ENCODE results near the gene MED13L. TPM values are rescaled to one million over a fixed set of nuclear protein-coding genes. Genes with fewer than 3 reads are reported as not detected.

The MED13L gene
- total and polyA plus RNA-seq, 3 donors from 2014 or later = 56.4 to 173 (median 133) TPM

GRCh38 chr12:116169071-116169470 is 108.4 kb downstream of the MED13L start:
- no peak overlapping the region for H3K4me3 ChIP-seq
- no peak overlapping the region for H3K27ac ChIP-seq
- DNase-seq = no peak
- H3K36me3 ChIP-seq (ENCODE audit: low read depth, missing control alignments) = no peaks in the 10 kb centered on the region
- TF ChIP-seq POLR2A (IDR thresholded peaks at IDR 0.05) = no peak
- TF ChIP-seq CTCF (IDR thresholded peaks at IDR 0.05) = no peak
- peaks cover 8% of the 10 kb centered on the region for H3K4me1 ChIP-seq
- H3K9me3 ChIP-seq = no peaks in the 10 kb centered on the region
- intact Hi-C loops (cut with DNase I; ENCODE audit: low total_unique reads) = no loop called here
- no peaks in the 10 kb centered on the region for H3K27me3 ChIP-seq
- 98 to 100% methylated on average over 1 of the region's 1 CpG for WGBS, 2 donors

- H3K4me3 ChIP-seq = no peak overlapping the region
- H3K9me3 ChIP-seq = no peaks in the 10 kb centered on the region
- H3K36me3 ChIP-seq (ENCODE audit: low read depth, missing control alignments) = no peaks in the 10 kb centered on the region
- H3K27ac ChIP-seq = no peak overlapping the region
- 65 to 77% methylated on average over 5 of the region's 5 CpGs for WGBS, 2 donors
- TF ChIP-seq POLR2A (IDR thresholded peaks at IDR 0.05) = no peak
- no peak for TF ChIP-seq CTCF (IDR thresholded peaks at IDR 0.05)
- intact Hi-C loops (cut with DNase I; ENCODE audit: low total_unique reads) = no loop called here
- DNase-seq = no peak
- H3K4me1 ChIP-seq = peaks cover 10% of the 10 kb centered on the region
- H3K27me3 ChIP-seq = no peaks in the 10 kb centered on the region
Observed at GRCh38 chr12:116166306-116166705, 111.2 kb downstream of the MED13L start.

GRCh38 chr12:116165036-116165425 is 112.5 kb downstream of the MED13L start:
- no peak for DNase-seq
- H3K27me3 ChIP-seq = no peaks in the 10 kb centered on the region
- intact Hi-C loops (cut with DNase I; ENCODE audit: low total_unique reads) = no loop called here

GRCh38 chr12:116164250-116165035 is 113.0 kb downstream of the MED13L start:
- H3K4me1 ChIP-seq = peaks cover 20% of the 10 kb centered on the region
- H3K4me3 ChIP-seq = no peak overlapping the region
- no peaks in the 10 kb centered on the region for H3K36me3 ChIP-seq (ENCODE audit: low read depth, missing control alignments)
- TF ChIP-seq POLR2A (IDR thresholded peaks at IDR 0.05) = no peak
- TF ChIP-seq CTCF (IDR thresholded peaks at IDR 0.05) = no peak
- H3K27me3 ChIP-seq = no peaks in the 10 kb centered on the region
- no peak for DNase-seq
- no peak overlapping the region for H3K27ac ChIP-seq
- no peaks in the 10 kb centered on the region for H3K9me3 ChIP-seq
- intact Hi-C loops (cut with DNase I; ENCODE audit: low total_unique reads) = no loop called here
- 37 to 46% methylated on average over 3 of the region's 3 CpGs for WGBS, 2 donors

More at GRCh38 chr12:116165036-116165425, 112.5 kb downstream of the MED13L start:
- 79 to 81% methylated on average over 4 of the region's 4 CpGs for WGBS, 2 donors
- TF ChIP-seq POLR2A (IDR thresholded peaks at IDR 0.05) (no peak), CTCF (IDR thresholded peaks at IDR 0.05) (no peak)
- H3K36me3 ChIP-seq (ENCODE audit: low read depth, missing control alignments) = no peaks in the 10 kb centered on the region
- H3K4me1 ChIP-seq = peaks cover 14% of the 10 kb centered on the region
- H3K4me3 ChIP-seq = no peak overlapping the region
- no peak overlapping the region for H3K27ac ChIP-seq
- H3K9me3 ChIP-seq = no peaks in the 10 kb centered on the region

GRCh38 chr12:116162071-116162470 is 115.4 kb downstream of the MED13L start:
- intact Hi-C loops (cut with DNase I; ENCODE audit: low total_unique reads) = no loop called here
- no peaks in the 10 kb centered on the region for H3K27me3 ChIP-seq
- H3K36me3 ChIP-seq (ENCODE audit: low read depth, missing control alignments) = no peaks in the 10 kb centered on the region
- no peak overlapping the region for H3K27ac ChIP-seq
- 80 to 84% methylated on average over 3 of the region's 3 CpGs for WGBS, 2 donors
- H3K4me3 ChIP-seq = no peak overlapping the region
- no peaks in the 10 kb centered on the region for H3K9me3 ChIP-seq
- H3K4me1 ChIP-seq = peaks cover 24% of the 10 kb centered on the region
- no peak for DNase-seq
- TF ChIP-seq POLR2A (IDR thresholded peaks at IDR 0.05) (no peak), CTCF (IDR thresholded peaks at IDR 0.05) (no peak)

Measured in testis (tissue), 3 donors.